Smooth muscle cell of the umbilical artery (primary cell): ENCODE measurements around the gene LASP1. TPM values are rescaled to one million over a fixed set of nuclear protein-coding genes. Genes with fewer than 3 reads are reported as not detected.

ENCODE experiments used
- total RNA-seq: library from RNA; depleted of rRNA; stranded (reverse); fragments of >200 nt; gene quantifications from 2 replicates; pipeline ENCODE4 v1.2.3, GENCODE V29; 2014

LASP1 gene, protein sequence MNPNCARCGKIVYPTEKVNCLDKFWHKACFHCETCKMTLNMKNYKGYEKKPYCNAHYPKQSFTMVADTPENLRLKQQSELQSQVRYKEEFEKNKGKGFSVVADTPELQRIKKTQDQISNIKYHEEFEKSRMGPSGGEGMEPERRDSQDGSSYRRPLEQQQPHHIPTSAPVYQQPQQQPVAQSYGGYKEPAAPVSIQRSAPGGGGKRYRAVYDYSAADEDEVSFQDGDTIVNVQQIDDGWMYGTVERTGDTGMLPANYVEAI
- 115 and 231 TPM in 2 replicates for total RNA-seq

DNA sequence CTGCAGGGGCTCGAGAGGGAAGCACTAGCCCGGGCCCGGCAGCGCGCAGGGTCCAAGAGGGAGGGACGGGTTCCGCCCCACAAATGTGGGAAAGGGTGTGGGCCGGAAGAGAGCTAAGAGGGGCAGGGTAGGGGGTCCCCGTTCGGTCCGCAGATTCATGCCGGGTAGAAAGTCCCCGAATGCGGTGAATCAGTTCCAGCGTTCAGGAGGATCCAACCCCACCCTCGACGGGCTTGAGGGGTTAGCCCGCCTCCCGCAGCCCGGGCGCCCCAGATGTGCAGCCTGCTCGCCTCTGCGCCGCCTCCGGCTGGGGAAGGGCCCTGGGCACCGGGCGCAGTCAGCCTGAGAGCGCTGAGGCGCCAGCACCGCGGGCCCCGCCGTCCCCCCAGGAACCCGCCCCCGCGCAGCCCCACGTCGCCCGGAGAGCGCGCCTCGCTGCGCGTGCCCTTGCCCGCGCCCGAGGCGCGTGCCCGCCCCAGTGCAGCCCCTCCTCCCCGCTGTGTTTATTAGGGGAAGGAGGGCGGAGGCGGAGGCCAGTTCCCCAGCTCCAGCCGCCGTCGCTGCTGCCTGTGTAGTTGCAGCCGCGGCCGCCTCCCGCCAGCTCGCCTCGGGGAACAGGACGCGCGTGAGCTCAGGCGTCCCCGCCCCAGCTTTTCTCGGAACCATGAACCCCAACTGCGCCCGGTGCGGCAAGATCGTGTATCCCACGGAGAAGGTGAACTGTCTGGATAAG lies at the start of gene LASP1:
LASP1 (plus strand) TSS at position 533 of the 733 bp plus-strand sequence; CDS start at position 665, 132 bp downstream.

DNA sequence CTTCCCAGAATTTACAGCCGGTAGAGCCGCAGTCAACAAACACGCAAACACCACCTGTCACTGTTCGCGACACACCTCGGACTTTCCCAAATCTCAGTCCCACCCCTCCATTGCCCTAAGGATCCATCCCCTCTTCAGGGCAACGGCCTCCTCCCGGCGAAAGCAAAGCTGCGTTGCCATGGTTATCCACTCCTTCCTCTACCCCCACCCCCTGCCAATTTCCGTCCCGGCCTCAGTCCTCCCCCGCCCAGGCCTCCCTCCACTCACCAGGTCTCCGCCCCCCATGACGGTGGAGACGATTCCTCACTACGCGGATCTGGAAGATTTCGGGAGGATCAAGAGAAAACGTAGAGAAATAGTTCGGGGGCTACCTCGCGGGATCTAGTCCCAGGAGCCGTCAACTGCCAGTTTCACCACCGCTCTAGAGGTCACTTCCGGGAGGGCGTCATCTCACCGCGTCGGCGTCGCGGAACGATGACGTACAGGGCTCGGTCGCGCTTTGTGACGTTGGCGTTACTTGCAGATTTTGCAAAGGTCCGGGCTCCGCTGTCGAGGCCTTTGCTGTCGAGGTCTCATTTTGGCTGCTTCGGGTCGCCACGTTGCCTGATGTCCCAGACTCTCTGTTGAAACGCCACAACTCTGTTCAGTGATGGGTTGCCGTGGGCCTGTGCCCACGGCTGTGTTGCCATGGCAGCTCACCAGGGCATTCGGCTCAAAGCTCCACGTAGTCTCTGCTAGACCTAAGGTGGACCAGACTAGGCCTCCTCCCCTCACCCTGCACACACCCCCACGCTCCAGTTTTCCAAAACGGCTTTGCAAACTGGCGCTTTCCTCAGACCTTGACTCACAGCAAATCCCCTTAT lies 44.7 kb upstream of the LASP1 start, which contains the start of gene CWC25:
CWC25 (minus strand) TSS at position 423 of the 863 bp plus-strand sequence; CDS start at position 285, 138 bp downstream.

DNA sequence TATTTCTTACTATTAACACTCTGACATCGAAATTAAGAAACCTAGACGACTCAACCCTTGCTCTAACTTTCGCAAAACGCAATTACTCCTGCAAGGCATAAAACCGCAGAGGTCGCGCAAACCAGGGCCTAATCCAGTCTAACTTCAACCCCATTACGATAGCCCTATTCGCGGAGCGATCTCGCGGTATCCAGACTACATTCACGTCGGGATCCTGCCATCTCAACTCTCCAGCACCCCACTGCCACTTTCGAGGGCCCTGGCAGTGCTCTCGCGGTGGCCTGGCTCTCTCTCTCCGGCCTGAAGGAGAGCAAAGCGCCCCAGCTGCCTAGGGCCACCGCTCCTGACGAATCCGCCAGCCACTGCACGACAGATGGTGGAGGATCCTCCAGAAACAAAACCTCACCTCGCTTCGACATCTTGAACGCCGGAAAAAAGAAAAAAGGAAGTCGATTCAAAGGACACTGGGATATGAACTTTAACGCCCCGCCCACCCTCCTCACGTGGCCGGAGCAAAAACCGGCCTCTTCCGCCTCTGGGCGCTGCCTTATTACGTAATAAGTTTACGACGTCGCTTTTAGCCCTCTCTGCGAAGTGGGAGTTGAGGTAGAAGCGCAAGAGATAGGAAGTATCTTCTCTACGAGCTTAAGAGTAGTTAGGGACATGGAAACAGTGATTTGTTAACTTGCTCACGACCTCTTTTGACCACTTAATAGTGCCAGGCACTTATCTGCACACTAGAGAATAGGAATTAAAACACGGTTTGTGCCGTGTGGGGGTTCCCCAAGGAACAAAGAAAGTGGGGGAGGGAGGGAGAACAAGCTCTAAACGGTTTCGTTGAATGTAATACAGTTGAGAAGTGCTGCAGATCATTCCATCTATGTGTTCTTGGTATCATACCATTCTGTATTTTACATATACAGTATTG lies 16.3 kb upstream of the LASP1 start, which contains the start of gene RPL23:
RPL23 (minus strand) TSS at position 430 of the 928 bp plus-strand sequence; CDS start at position 419, 11 bp downstream.

DNA sequence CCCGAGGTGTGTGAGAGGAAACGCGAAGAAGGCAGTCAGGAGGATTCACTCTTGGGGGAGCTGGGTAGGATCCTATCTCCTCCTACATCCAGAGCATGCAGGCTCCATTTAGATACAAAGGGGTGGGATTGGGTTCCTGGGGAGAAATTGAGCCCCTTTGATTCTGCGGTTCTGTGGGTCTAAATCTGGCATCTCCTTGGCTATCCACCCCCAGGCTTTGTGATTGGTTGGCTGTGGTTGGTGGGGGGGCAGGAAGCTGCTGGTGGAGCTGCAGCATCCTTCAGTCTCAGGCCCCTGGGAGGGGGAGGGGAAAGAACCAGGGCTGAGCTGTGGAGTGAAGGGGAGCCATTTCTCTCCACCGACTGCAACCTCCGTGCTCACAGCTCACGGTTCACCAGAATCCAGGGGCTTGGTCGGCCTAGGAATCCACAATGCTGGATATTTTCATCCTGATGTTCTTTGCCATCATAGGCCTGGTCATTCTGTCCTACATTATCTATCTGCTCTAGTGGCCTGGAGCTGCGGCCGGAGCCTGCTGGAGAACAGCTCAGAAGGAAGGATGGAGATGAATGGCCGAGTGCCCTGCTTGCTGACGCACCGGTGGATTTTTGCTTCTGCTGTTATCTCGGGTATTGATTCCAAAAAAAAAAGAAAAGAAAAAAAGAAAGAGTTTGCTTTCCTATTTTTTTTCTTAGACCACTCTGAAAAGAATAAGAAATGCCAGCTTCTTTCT lies 55.6 kb downstream of the LASP1 start, which contains the start of gene LASP1NB:
LASP1NB (plus strand) TSS at position 352 of the 733 bp plus-strand sequence.

DNA sequence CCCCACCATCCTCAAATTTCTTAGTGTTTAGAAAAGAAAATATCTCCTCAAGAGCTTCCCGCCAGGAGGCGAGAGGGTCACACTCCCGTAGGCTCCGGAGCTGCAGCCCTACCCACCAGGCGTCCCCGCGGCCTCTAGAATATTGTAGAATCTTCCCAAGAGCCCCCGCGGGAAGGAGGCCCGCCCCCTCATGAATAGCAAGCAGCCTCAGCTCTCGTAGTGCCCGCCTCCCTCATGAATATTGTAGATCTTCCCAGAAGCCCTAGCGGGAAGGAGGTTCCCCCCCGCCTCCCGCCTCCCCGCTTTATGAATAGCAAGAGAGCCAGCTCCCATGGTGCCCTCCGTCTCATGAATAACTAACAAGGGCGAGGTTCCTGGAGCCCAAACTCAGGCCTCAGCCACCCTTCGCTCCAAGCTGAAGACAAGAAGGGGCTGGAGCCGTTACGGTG lies 97.5 kb downstream of the LASP1 start, which contains the start of gene FBXO47:
FBXO47 (minus strand) TSS at position 114 of the 449 bp plus-strand sequence. CDS start 4,378 bp downstream, outside the sequence.

Other genes with a start within 250 kb of the LASP1 start
- gene EPOP, start 195.1 kb upstream of the LASP1 start, total RNA-seq: 0.89 and 1.3 TPM in 2 replicates
- gene MLLT6, start 164.8 kb upstream of the LASP1 start, total RNA-seq: 20.2 and 32.9 TPM in 2 replicates
- 2.1 and 2.9 TPM in 2 replicates for gene CISD3, start 139.7 kb upstream of the LASP1 start, total RNA-seq
- gene PCGF2, start 121.7 kb upstream of the LASP1 start, total RNA-seq: 3.9 and 6.9 TPM in 2 replicates
- 101 and 237 TPM in 2 replicates for gene PSMB3, start 117.3 kb upstream of the LASP1 start, total RNA-seq
- gene PIP4K2B, start 70.5 kb upstream of the LASP1 start, total RNA-seq: 59.4 and 87.8 TPM in 2 replicates
- 7.4 and 7.9 TPM in 2 replicates for gene CWC25, start 44.7 kb upstream of the LASP1 start, total RNA-seq
- gene RPL23, start 16.3 kb upstream of the LASP1 start, total RNA-seq: 701 and 1,439 TPM in 2 replicates
- gene FBXO47, start 97.3 kb downstream of the LASP1 start, total RNA-seq: not detected in 2 replicates